HepG2 (cell line): ENCODE results near the gene RAC3.

Experiments used
- CAMTA2 ChIP-seq: sonication (generic); formaldehyde crosslinking; IDR thresholded peaks from 2 replicates; pipeline ENCODE4 v1.4.0; 2020; ENCODE audit warnings: mild to moderate bottlenecking, missing genetic modification reagents, borderline replicate concordance
- CTCF ChIP-seq: sonication (generic); formaldehyde crosslinking; IDR thresholded peaks from 2 replicates; pipeline ENCODE4 v1.5.0; 2020; ENCODE audit warnings: mild to moderate bottlenecking, missing genetic modification reagents, moderate library complexity
- EED ChIP-seq: sonication (generic); formaldehyde crosslinking; IDR thresholded peaks from 2 replicates; pipeline ENCODE4 v1.5.0; 2020; ENCODE audit warnings: mild to moderate bottlenecking, missing genetic modification reagents
- GFI1 ChIP-seq: sonication (generic); formaldehyde crosslinking; IDR thresholded peaks from 2 replicates; pipeline ENCODE4 v1.5.0; 2020; ENCODE audit warnings: missing genetic modification reagents, mild to moderate bottlenecking, borderline replicate concordance
- HMG20A ChIP-seq: IDR thresholded peaks from 2 replicates; pipeline ENCODE4 v1.6.1; 2016; ENCODE audit warnings: borderline replicate concordance
- KAT2B ChIP-seq: fragments of 150-350 bp; IDR thresholded peaks from 2 replicates; pipeline ENCODE4 v1.6.1; 2014; ENCODE audit warnings: low read depth, low read length, borderline replicate concordance
- POLR2A ChIP-seq, 2 experiments: IDR thresholded peaks; 2 replicates each; pipeline ENCODE4 v1.6.1; 2011; ENCODE audit warnings: low read depth in 2 of 2, low read length in 2 of 2, mild to moderate bottlenecking in 1 of 2, moderate library complexity in 1 of 2; ENCODE audit not compliant: insufficient read depth in 1 of 2
- POLR2AphosphoS5 ChIP-seq: IDR thresholded peaks from 2 replicates; pipeline ENCODE4 v1.6.1; 2012; ENCODE audit warnings: low read depth, low read length
- SMC3 ChIP-seq: IDR thresholded peaks from 2 replicates; pipeline ENCODE4 v1.6.1; 2011; ENCODE audit warnings: low read length, improper control_type of control experiment
- SRSF1 ChIP-seq: fragments of 200-400 bp; formaldehyde crosslinking; optimal IDR thresholded peaks from 2 replicates; pipeline ENCODE3; 2017; ENCODE audit warnings: mild to moderate bottlenecking, low read depth, low read length, moderate library complexity
- ZBTB33 ChIP-seq: sonication (generic); formaldehyde crosslinking; IDR thresholded peaks from 2 replicates; pipeline ENCODE4 v1.4.0; 2020; ENCODE audit warnings: missing genetic modification reagents
- ZMAT3 ChIP-seq: sonication (generic); formaldehyde crosslinking; conservative IDR thresholded peaks from 2 replicates; pipeline ENCODE4 v1.7.0; 2021; ENCODE audit warnings: missing genetic modification reagents
- ZNF691 ChIP-seq: sonication (generic); formaldehyde crosslinking; IDR thresholded peaks from 2 replicates; pipeline ENCODE4 v1.4.0; 2020; ENCODE audit warnings: missing genetic modification reagents, low read depth, mild to moderate bottlenecking, borderline replicate concordance
- ZNF75D ChIP-seq: sonication (generic); formaldehyde crosslinking; IDR thresholded peaks from 2 replicates; pipeline ENCODE4 v1.8.1; 2023; ENCODE audit warnings: missing genetic modification reagents, mild to moderate bottlenecking, borderline replicate concordance

GRCh38 chr17:82083009-82083408 is 51.5 kb downstream of the RAC3 start:
- TF ChIP-seq ZNF75D (CRISPR knock-in tag): no peak
- no peak for TF ChIP-seq POLR2AphosphoS5
- TF ChIP-seq SRSF1: no peak
- TF ChIP-seq ZNF691 (CRISPR knock-in tag): no peak
- TF ChIP-seq ZMAT3 (CRISPR knock-in tag): no peak
- TF ChIP-seq HMG20A: no peak
- TF ChIP-seq ZBTB33 (CRISPR knock-in tag): no peak
- no peak for TF ChIP-seq SMC3
- no peak for TF ChIP-seq GFI1
- TF ChIP-seq CTCF: no peak
- peak in 1 of 2 experiments; percentile 24; a peak in 2 of 4 replicates for TF ChIP-seq POLR2A (IDR thresholded peaks at IDR 0.05; ENCODE audit: insufficient read depth in 1 of 2, low read depth in 2 of 2, low read length in 2 of 2)
- TF ChIP-seq CAMTA2 (CRISPR knock-in tag): no peak
- no peak for TF ChIP-seq EED
- TF ChIP-seq KAT2B: no peak
